Panc1 (cell line): ENCODE measurements around the gene JMJD1C. TPM values are rescaled to one million over a fixed set of nuclear protein-coding genes. Genes with fewer than 3 reads are reported as not detected.
"Not testable (repeated sequence)": the region's sequence is repeated elsewhere in the genome, so short reads cannot be mapped to it uniquely, and the experiment has no call there.

ENCODE experiments used
- ATAC-seq: fragments of 200-7000 bp; cut with Tn5 transposase; 2 replicates; pipeline ENCODE4 v1.9.1; 2020; ENCODE audit warnings: mild to moderate bottlenecking, moderate library complexity
- BruUV-seq: library from RNA; stranded (reverse); fragments of 400-500 nt; replicated peaks from 2 replicates; lab custom pipeline; 2021; lab: Mats Ljungman, UMichigan
- CTCF ChIA-PET: fragments of 300-600 bp; sonication (Branson Sonifier 250); formaldehyde crosslinking; loops from one replicate; lab custom pipeline; 2022; ENCODE audit warnings: antibody characterized with exemption; lab: Charles Lee
- POLR2A ChIA-PET: fragments of 300-600 bp; sonication (Branson Sonifier 250); formaldehyde crosslinking; loops from one replicate; lab custom pipeline; 2022; ENCODE audit warnings: antibody characterized with exemption; lab: Charles Lee
- DNase-seq: peaks from one replicate; pipeline ENCODE4 v3.0.0-alpha.2; 2010; ENCODE audit warnings: low read depth, low spot score
- H3K27ac ChIP-seq: 2 replicates; pipeline ENCODE4 v1.5.1; 2011; ENCODE audit warnings: mild to moderate bottlenecking, low read length, inconsistent platforms
- H3K27me3 ChIP-seq: fragments of 200-500 bp; sonication (Bioruptor generic); 2 replicates; pipeline ENCODE4 v1.6.0; 2014; ENCODE audit warnings: low read length, inconsistent platforms; ENCODE audit not compliant: control insufficient read depth, insufficient read depth
- H3K36me3 ChIP-seq: fragments of 200-500 bp; sonication (Bioruptor generic); 2 replicates; pipeline ENCODE4 v1.5.1; 2014; ENCODE audit warnings: inconsistent platforms, mild to moderate bottlenecking, low read length, moderate library complexity; ENCODE audit not compliant: control insufficient read depth, insufficient read depth
- H3K4me1 ChIP-seq: 2 replicates; pipeline ENCODE4 v1.5.1; 2011; ENCODE audit warnings: inconsistent platforms, mild to moderate bottlenecking, low read length, moderate library complexity; ENCODE audit not compliant: control insufficient read depth, insufficient read depth
- H3K4me3 ChIP-seq, 2 experiments: 2 replicates each; pipeline ENCODE4 v1.5.1; 2011 to 2012; ENCODE audit warnings: low read depth in 2 of 2, low read length in 2 of 2, mild to moderate bottlenecking in 2 of 2, inconsistent platforms in 1 of 2, moderate library complexity in 1 of 2
- H3K9me3 ChIP-seq: fragments of 200-500 bp; sonication (Bioruptor generic); 2 replicates; pipeline ENCODE4 v1.5.1; 2014; ENCODE audit warnings: low read depth, mild to moderate bottlenecking, inconsistent platforms, low read length, moderate library complexity; ENCODE audit not compliant: control insufficient read depth, insufficient read depth
- CTCF ChIP-seq: fragments of 450-650 bp; IDR thresholded peaks from 2 replicates; pipeline ENCODE4 v1.5.1; 2017; ENCODE audit warnings: mild to moderate bottlenecking
- POLR2AphosphoS5 ChIP-seq: IDR thresholded peaks from 2 replicates; pipeline ENCODE4 v1.6.1; 2012; ENCODE audit warnings: mild to moderate bottlenecking, low read depth, low read length, moderate library complexity
- REST ChIP-seq, 2 experiments: IDR thresholded peaks; 2 replicates each; pipeline ENCODE4 v1.6.1; 2011 to 2012; ENCODE audit warnings: low read depth in 2 of 2, control low read depth in 1 of 2, low read length in 1 of 2, mild to moderate bottlenecking in 1 of 2, moderate library complexity in 1 of 2; ENCODE audit not compliant: insufficient read depth in 1 of 2
- SIN3A ChIP-seq: IDR thresholded peaks from 2 replicates; pipeline ENCODE4 v1.6.1; 2012; ENCODE audit warnings: low read depth, mild to moderate bottlenecking, low read length, moderate library complexity, borderline replicate concordance; ENCODE audit not compliant: insufficient read depth
- TCF7L2 ChIP-seq: IDR thresholded peaks from 2 replicates; pipeline ENCODE4 v1.6.1; 2011; ENCODE audit warnings: mild to moderate bottlenecking, low read depth, low read length, inconsistent platforms
- in situ Hi-C: cut with HindIII; loops from 2 replicates; pipeline ENCODE4 v1.10.0; 2016; ENCODE audit warnings: low sequenced_read_pairs, low pct_unique_long_range_greater_than_20kb
- intact Hi-C: fragments of 100-400 bp; cut with micrococcal nuclease; formaldehyde crosslinking; loops from one replicate; pipeline ENCODE4 v1.10.0; 2022; ENCODE audit not compliant: unreplicated experiment
- total RNA-seq: library from RNA; stranded (reverse); gene quantifications from one replicate; pipeline ENCODE4 v1.2.1, GENCODE V29; 2021; ENCODE audit not compliant: unreplicated experiment

JMJD1C gene
- total RNA-seq, 1 experiment from 2014 or later, result 88.3 TPM

- TF ChIP-seq TCF7L2 (no peak), POLR2AphosphoS5 (no peak), SIN3A (no peak), REST (IDR thresholded peaks at IDR 0.05; ENCODE audit: insufficient read depth in 1 of 2, low read depth in 2 of 2, low read length in 1 of 2) (no peak), CTCF (no peak)
- POLR2A ChIA-PET, result no interaction called here
- no TSS peak for BruUV-seq
- H3K27me3 ChIP-seq, result no peaks in the 10 kb centered on the region
- CTCF ChIA-PET, result no interaction called here
- no peak for ATAC-seq
- in situ Hi-C loops (no loop called here), intact Hi-C loops (no loop called here)
- H3K9me3 ChIP-seq, result no peaks in the 10 kb centered on the region
- no peaks in the 10 kb centered on the region for H3K36me3 ChIP-seq
- H3K27ac ChIP-seq, result no peak overlapping the region
- no peak overlapping the region for H3K4me3 ChIP-seq
- H3K4me1 ChIP-seq, result no peaks in the 10 kb centered on the region; the same call in 1 of the 2 replicates
- DNase-seq, result no peak
These were observed 83.7 kb downstream of the JMJD1C start for GRCh38 chr10:63382066-63382465.

DNA sequence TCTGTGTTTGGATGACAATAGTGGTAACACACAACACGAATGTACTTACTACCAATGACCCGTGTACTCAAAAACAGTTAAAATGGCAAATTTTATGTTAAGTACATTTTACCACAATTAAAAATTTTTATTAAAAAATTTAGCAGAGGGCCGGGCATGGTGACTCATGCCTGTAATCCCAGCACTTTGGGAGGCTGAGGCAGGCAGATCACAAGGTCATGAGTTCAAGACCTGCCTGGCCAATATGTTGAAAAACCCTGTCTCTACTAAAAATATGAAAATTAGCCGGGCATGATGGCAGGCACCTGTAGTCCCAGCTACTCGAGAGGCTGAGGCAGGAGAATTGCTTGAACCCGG lies 88.5 kb downstream of the JMJD1C start:
- BruUV-seq, H3K9me3 ChIP-seq, H3K27ac ChIP-seq, H3K36me3 ChIP-seq, intact Hi-C loops, DNase-seq, in situ Hi-C loops, H3K27me3 ChIP-seq, ATAC-seq, POLR2A ChIA-PET, CTCF ChIA-PET, H3K4me1 ChIP-seq, H3K4me3 ChIP-seq: not testable (repeated sequence)

DNA sequence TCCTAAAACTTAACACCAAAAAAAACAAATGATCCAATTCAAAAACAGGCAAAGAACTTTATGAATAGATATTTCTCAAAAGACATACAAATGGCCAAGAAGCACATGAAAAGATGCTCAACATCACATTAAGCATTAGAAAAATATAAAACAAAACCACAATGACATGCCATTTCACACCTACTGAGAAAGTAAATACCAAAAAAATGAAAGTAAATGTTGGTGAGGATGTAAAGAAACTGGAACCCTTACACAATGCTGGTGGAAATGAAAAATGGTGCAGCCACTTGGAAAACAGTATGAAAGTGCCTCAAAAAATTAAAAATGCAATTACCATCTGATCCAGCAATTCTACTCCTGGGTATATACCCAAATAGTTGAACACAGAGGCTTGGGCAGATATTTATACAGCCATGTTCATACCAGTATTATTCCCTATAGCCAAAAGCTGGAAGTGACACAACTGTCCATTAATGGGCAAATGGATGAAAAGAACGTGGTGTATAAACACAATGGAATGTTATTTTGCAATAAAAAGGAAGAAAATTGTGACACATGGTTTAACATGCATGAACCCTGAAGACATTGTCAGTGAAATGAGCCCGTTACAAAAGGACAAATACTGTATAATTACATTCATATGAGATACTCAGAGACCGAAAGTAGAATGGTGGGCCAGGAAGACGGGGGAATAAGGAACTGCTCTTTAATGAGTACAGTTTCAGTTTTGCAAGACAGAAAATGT lies 89.0 kb downstream of the JMJD1C start:
- Histone ChIP-seq H3K4me3 (no peak overlapping the region), H3K4me1 (no peaks in the 10 kb centered on the region), H3K9me3 (no peaks in the 10 kb centered on the region), H3K27ac (no peak overlapping the region), H3K27me3 (no peaks in the 10 kb centered on the region), H3K36me3 (no peaks in the 10 kb centered on the region)
- DNase-seq, result no peak
- TF ChIP-seq REST (IDR thresholded peaks at IDR 0.05; ENCODE audit: insufficient read depth in 1 of 2, low read depth in 2 of 2, low read length in 1 of 2) (no peak), POLR2AphosphoS5 (no peak), CTCF (no peak), TCF7L2 (no peak), SIN3A (no peak)
- in situ Hi-C loops (no loop called here), intact Hi-C loops (no loop called here)
- ChIA-PET CTCF (no interaction called here), POLR2A (interaction anchor here (1.0 kb wide), 1 partner anchor 345 kb away, joined by 4 read pairs; no protein-coding TSS in a partner anchor)
- no peak for ATAC-seq
- BruUV-seq, result no TSS peak
